ENCODE data around the gene SYT3. TPM values are rescaled to one million over a fixed set of nuclear protein-coding genes. Genes with fewer than 3 reads are reported as not detected.
A peak's percentile ranks its signal among the peaks of the same experiment; 100 is the strongest.

Gene SYT3
- total and polyA plus RNA-seq, 2 of the 8 experiments (the other 6 are each of a cell fraction or from before 2014, with no cell fraction given) = 6.7 to 17.3 TPM

- peak overlapping the region; percentile 39 to 70 for H3K4me2 ChIP-seq (ENCODE audit: insufficient read depth in 1 of 2, low read depth in 2 of 2, low read length in 2 of 2)
- no peak overlapping the region for H3K56ac ChIP-seq (replicated peaks; ENCODE audit: insufficient read length, low read depth, low read length)
- no peaks in the 10 kb centered on the region for H3K36me3 ChIP-seq (ENCODE audit: control insufficient read depth in 2 of 4, insufficient read depth in 4 of 4, low read length in 3 of 4)
- no peak overlapping the region for H3K14ac ChIP-seq (ENCODE audit: insufficient read length)
- ChIA-PET POLR2A (ENCODE audit: partially characterized antibody) (interaction anchor here (1.1 to 1.6 kb wide), 2 partner anchors 9 to 118 kb away, joined by 3 to 5 read pairs; no protein-coding TSS in a partner anchor), CTCF (ENCODE audit: partially characterized antibody) (interaction anchor here (1.3 kb wide), 1 partner anchor 94 kb away, joined by 3 read pairs; no protein-coding TSS in a partner anchor)
- FAIRE-seq (no peak), DNase-seq (ENCODE audit: low read depth in 1 of 2, low spot score in 2 of 2) (peak in 1 of 2 experiments; percentile 83)
- H2BK15ac ChIP-seq (ENCODE audit: low read length) = no peak overlapping the region
- H4K20me1 ChIP-seq (replicated peaks in 1 of 2; ENCODE audit: control insufficient read depth in 1 of 2, insufficient read depth in 2 of 2, low read length in 2 of 2) = peaks cover 0 to 2% of the 10 kb centered on the region in 2 experiments
- no peak overlapping the region for H2BK12ac ChIP-seq (ENCODE audit: low read depth, low read length)
- H3K18ac ChIP-seq (ENCODE audit: extremely low read depth, low read length) = no peak overlapping the region; the same call in 1 of the 2 replicates
- WGBS, 2 experiments (ENCODE audit: extremely low coverage in 1 of 2, insufficient coverage in 1 of 2, insufficient read length in 1 of 2, insufficient replicate concordance in 2 of 2, low coverage in 1 of 2, low lambda C conversion rate in 2 of 2, missing lambda C conversion rate in 1 of 2) = 21% methylated on average over 28 of the region's 50 CpGs; no CpG with 5 or more reads in 1 of the 2 experiments
- no peak overlapping the region for H3K9ac ChIP-seq (replicated peaks in 1 of 4; ENCODE audit: extremely low read depth in 1 of 4, low read depth in 3 of 4, low read length in 3 of 4)
- no peak overlapping the region for H4K8ac ChIP-seq (ENCODE audit: extremely low read depth, insufficient read depth, low read length)
- H3K23ac ChIP-seq (ENCODE audit: insufficient read length) = no peak overlapping the region
- H3K27me3 ChIP-seq (replicated peaks in 1 of 4; ENCODE audit: control insufficient read depth in 3 of 4, extremely low read depth in 1 of 4, insufficient read depth in 3 of 4, low read length in 3 of 4) = peaks cover 8 to 65% (median 51%) of the 10 kb centered on the region in 4 experiments
- H3K79me2 ChIP-seq (ENCODE audit: control insufficient read depth in 1 of 2, insufficient read depth in 2 of 2, low read length in 2 of 2) = no peaks in the 10 kb centered on the region
- H3K4ac ChIP-seq (replicated peaks; ENCODE audit: insufficient read length, low read depth, low read length) = no peak overlapping the region
- no peaks in the 10 kb centered on the region for H3K9me3 ChIP-seq (ENCODE audit: insufficient read depth in 2 of 2, low read depth in 1 of 2, low read length in 1 of 2)
- H2AK5ac ChIP-seq (ENCODE audit: low read depth, low read length) = no peak overlapping the region
- no peak overlapping the region for H4K5ac ChIP-seq (ENCODE audit: insufficient read length, low read depth, low read length)
- no peak overlapping the region for H4K91ac ChIP-seq (replicated peaks; ENCODE audit: insufficient read length, low read length)
- H3K27ac ChIP-seq (ENCODE audit: low read depth, low read length) = no peak overlapping the region
- no peaks in the 10 kb centered on the region; the same call in 1 of the 2 replicates for H3K23me2 ChIP-seq (ENCODE audit: low read depth, low read length)
- peaks cover 0 to 8% (median 4%) of the 10 kb centered on the region in 4 experiments; a peak in 4 of 7 replicates for H3K4me1 ChIP-seq (replicated peaks in 1 of 4; ENCODE audit: control insufficient read depth in 3 of 4, insufficient read depth in 4 of 4, low read length in 3 of 4)
- peak overlapping the region; percentile 20 to 53 (median 33) for H3K4me3 ChIP-seq (ENCODE audit: extremely low read depth in 1 of 4, insufficient read depth in 2 of 4, low read depth in 3 of 4, low read length in 4 of 4)
- no peak overlapping the region for H2BK5ac ChIP-seq (ENCODE audit: low read depth, low read length)
- H2BK20ac ChIP-seq (ENCODE audit: low read length) = no peak overlapping the region
- no peaks in the 10 kb centered on the region for H3K79me1 ChIP-seq (ENCODE audit: low read depth, low read length)
- no peak overlapping the region for H2AFZ ChIP-seq (ENCODE audit: low read length)
- H2BK120ac ChIP-seq (replicated peaks; ENCODE audit: low read depth, low read length) = no peak overlapping the region
- TF ChIP-seq NRF1 (IDR thresholded peaks at IDR 0.05; ENCODE audit: low read depth, low read length) = no peak
- TF ChIP-seq BRCA1 (IDR thresholded peaks at IDR 0.05; ENCODE audit: low read depth, low read length) = no peak
- no peak for TF ChIP-seq CREB1 (IDR thresholded peaks at IDR 0.05)
- no peak for TF ChIP-seq SIX5 (IDR thresholded peaks at IDR 0.05; ENCODE audit: low read depth, low read length)
- no peak for TF ChIP-seq TCF12 (IDR thresholded peaks at IDR 0.05; ENCODE audit: low read depth, low read length)
- TF ChIP-seq TAF1 (IDR thresholded peaks at IDR 0.05; ENCODE audit: low read depth, low read length) = no peak
- no peak for TF ChIP-seq ATF3 (IDR thresholded peaks at IDR 0.05; ENCODE audit: insufficient read depth, low read depth, low read length)
- peak; percentile 43; the same call in 1 of the 2 replicates for TF ChIP-seq SUZ12 (IDR thresholded peaks at IDR 0.05; ENCODE audit: low read length)
- no peak for TF ChIP-seq HDAC2 (IDR thresholded peaks at IDR 0.05; ENCODE audit: borderline replicate concordance in 1 of 2, low read depth in 2 of 2, low read length in 2 of 2)
- no peak for TF ChIP-seq SP1 (IDR thresholded peaks at IDR 0.05; ENCODE audit: low read depth, low read length)
- TF ChIP-seq EZH2 (IDR thresholded peaks at IDR 0.05; ENCODE audit: low read depth, low read length, severe bottlenecking) = peak; percentile 45
- no peak for TF ChIP-seq MAX (IDR thresholded peaks at IDR 0.05)
These were observed 46.8 kb upstream of the SYT3 start for GRCh38 chr19:50686310-50687032.

All from H1 (cell line).